ENCODE data around the gene CNIH2. TPM values are rescaled to one million over a fixed set of nuclear protein-coding genes. Genes with fewer than 3 reads are reported as not detected.

Gene CNIH2
- total and polyA plus RNA-seq, 2 of the 13 experiments (the other 11 are each of a cell fraction or from before 2014, with no cell fraction given), result 0.60 to 0.69 TPM

DNA sequence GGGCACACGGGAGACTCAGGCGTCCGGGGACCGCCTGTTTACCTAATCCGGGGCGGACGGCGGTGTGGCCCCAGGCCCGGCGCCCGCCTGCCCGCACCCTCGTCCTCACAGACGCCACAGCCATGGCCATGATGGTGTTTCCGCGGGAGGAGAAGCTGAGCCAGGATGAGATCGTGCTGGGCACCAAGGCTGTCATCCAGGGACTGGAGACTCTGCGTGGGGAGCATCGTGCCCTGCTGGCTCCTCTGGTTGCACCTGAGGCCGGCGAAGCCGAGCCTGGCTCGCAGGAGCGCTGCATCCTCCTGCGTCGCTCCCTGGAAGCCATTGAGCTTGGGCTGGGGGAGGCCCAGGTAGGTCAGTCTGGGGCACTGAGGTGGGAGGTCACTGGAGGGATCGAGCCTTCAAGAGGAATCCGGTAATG lies 19.5 kb upstream of the CNIH2 start:
- FAIRE-seq (no peak), DNase-seq (ENCODE audit: low spot score) (no peak), ATAC-seq (peak; percentile 15)
- intact Hi-C loops (cut with micrococcal nuclease; ENCODE audit: unreplicated experiment), result loop anchor here (1.0 kb wide), 1 partner anchor 36 kb away; no protein-coding TSS in a partner anchor
- peaks cover 18% of the 10 kb centered on the region for H3K4me1 ChIP-seq (ENCODE audit: insufficient read depth, low read length)
- CTCF ChIA-PET (ENCODE audit: low intra/inter-chr PET ratio, low total read pairs), result no interaction called here
- no peaks in the 10 kb centered on the region for H3K9me3 ChIP-seq (ENCODE audit: low read length)
- no peak overlapping the region for H3K27ac ChIP-seq (ENCODE audit: extremely low read length, insufficient read depth, low read length)
- peaks cover 2% of the 10 kb centered on the region for H3K79me2 ChIP-seq (ENCODE audit: insufficient read depth, low read length)
- H4K20me1 ChIP-seq (ENCODE audit: insufficient read depth, low read length), result no peaks in the 10 kb centered on the region
- in situ Hi-C loops (cut with HindIII; ENCODE audit: extremely low pct_ligation_motif_present, low pct_unique_long_range_greater_than_20kb), result no loop called here
- no TSS peak for BruUV-seq (replicated peaks)
- peak overlapping the region; percentile 87 for H3K9ac ChIP-seq (ENCODE audit: insufficient read depth, low read depth, low read length)
- WGBS (ENCODE audit: low lambda C conversion rate), result 19% methylated on average over 9 of the region's 28 CpGs
- peak overlapping the region; percentile 81 to 97 (median 85) for H3K4me3 ChIP-seq (replicated peaks in 1 of 3; ENCODE audit: insufficient read depth in 1 of 3, low read depth in 2 of 3, low read length in 3 of 3)
- peaks cover 4 to 5% of the 10 kb centered on the region in 2 experiments; a peak in 2 of 5 replicates for H3K36me3 ChIP-seq (replicated peaks in 1 of 2; ENCODE audit: control insufficient read depth in 1 of 2, insufficient read depth in 2 of 2, low read length in 2 of 2)
- no peak overlapping the region for H2AFZ ChIP-seq (ENCODE audit: low read length)
- peak overlapping the region; percentile 99 for H3K4me2 ChIP-seq (ENCODE audit: low read depth, low read length)
- POLR2A ChIA-PET, result interaction anchor here (0.9 kb wide), 1 partner anchor 606 kb away, joined by 3 read pairs; no protein-coding TSS in a partner anchor
- H3K27me3 ChIP-seq (ENCODE audit: control insufficient read depth in 1 of 2, insufficient read depth in 2 of 2, low read length in 2 of 2), result no peaks in the 10 kb centered on the region; a peak in 1 of 5 replicates
- 0 out of 2 replicates have a peak, but pooled peaks have one; percentile 3 for TF ChIP-seq CBFB (CRISPR knock-in tag; IDR thresholded peaks at IDR 0.05)
- TF ChIP-seq REL (CRISPR knock-in tag; conservative IDR thresholded peaks at IDR 0.05), result 0 out of 2 replicates have a peak, but pooled peaks have one; percentile 0
- TF ChIP-seq HNF4A (CRISPR knock-in tag; IDR thresholded peaks at IDR 0.05), result 0 out of 2 replicates have a peak, but pooled peaks have one; percentile 1
- TF ChIP-seq, protein P1, sequence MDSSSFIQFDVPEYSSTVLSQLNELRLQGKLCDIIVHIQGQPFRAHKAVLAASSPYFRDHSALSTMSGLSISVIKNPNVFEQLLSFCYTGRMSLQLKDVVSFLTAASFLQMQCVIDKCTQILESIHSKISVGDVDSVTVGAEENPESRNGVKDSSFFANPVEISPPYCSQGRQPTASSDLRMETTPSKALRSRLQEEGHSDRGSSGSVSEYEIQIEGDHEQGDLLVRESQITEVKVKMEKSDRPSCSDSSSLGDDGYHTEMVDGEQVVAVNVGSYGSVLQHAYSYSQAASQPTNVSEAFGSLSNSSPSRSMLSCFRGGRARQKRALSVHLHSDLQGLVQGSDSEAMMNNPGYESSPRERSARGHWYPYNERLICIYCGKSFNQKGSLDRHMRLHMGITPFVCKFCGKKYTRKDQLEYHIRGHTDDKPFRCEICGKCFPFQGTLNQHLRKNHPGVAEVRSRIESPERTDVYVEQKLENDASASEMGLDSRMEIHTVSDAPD (CRISPR knock-in tag; IDR thresholded peaks at IDR 0.05), result no peak
- TF ChIP-seq IKZF4 (CRISPR knock-in tag; IDR thresholded peaks at IDR 0.05; ENCODE audit: borderline replicate concordance, low read depth, not compliant biosample characterization), result peak; percentile 6
- TF ChIP-seq, protein P2, sequence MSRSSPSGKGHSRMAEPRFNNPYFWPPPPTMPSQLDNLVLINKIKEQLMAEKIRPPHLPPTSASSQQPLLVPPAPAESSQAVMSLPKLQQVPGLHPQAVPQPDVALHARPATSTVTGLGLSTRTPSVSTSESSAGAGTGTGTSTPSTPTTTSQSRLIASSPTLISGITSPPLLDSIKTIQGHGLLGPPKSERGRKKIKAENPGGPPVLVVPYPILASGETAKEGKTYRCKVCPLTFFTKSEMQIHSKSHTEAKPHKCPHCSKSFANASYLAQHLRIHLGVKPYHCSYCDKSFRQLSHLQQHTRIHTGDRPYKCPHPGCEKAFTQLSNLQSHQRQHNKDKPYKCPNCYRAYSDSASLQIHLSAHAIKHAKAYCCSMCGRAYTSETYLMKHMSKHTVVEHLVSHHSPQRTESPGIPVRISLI (CRISPR knock-in tag; IDR thresholded peaks at IDR 0.05; ENCODE audit: borderline replicate concordance), result peak; percentile 4; the same call in 1 of the 2 replicates
- peak; percentile 88; the same call in 1 of the 2 replicates for TF ChIP-seq MEIS1 (CRISPR knock-in tag; IDR thresholded peaks at IDR 0.05; ENCODE audit: borderline replicate concordance)
- TF ChIP-seq BCL3 (CRISPR knock-in tag; IDR thresholded peaks at IDR 0.05), result no peak
- peak; percentile 56; the same call in 1 of the 2 replicates for TF ChIP-seq ZNF572 (CRISPR knock-in tag; IDR thresholded peaks at IDR 0.05)
- peak; percentile 62; the same call in 1 of the 2 replicates for TF ChIP-seq ZNF510 (CRISPR knock-in tag; IDR thresholded peaks at IDR 0.05; ENCODE audit: low read depth)
- TF ChIP-seq MIER3 (CRISPR knock-in tag; IDR thresholded peaks at IDR 0.05; ENCODE audit: borderline replicate concordance), result no peak
- TF ChIP-seq ZNF383 (CRISPR knock-in tag; IDR thresholded peaks at IDR 0.05; ENCODE audit: borderline replicate concordance), result 0 out of 2 replicates have a peak, but pooled peaks have one; percentile 50
- 0 out of 2 replicates have a peak, but pooled peaks have one; percentile 40 for TF ChIP-seq ZNF543 (CRISPR knock-in tag; IDR thresholded peaks at IDR 0.05)
- TF ChIP-seq XRCC5 (optimal IDR thresholded peaks at IDR 0.05; ENCODE audit: low read length), result peak; percentile 4
- peak; percentile 28 for TF ChIP-seq MAF1 (CRISPR knock-in tag; IDR thresholded peaks at IDR 0.05; ENCODE audit: borderline replicate concordance)
- no peak for TF ChIP-seq ATF7 (IDR thresholded peaks at IDR 0.05)
- peak; percentile 58; the same call in 1 of the 2 replicates for TF ChIP-seq ATF7 (CRISPR knock-in tag; IDR thresholded peaks at IDR 0.05)
- TF ChIP-seq ZMYM4 (CRISPR knock-in tag; IDR thresholded peaks at IDR 0.05), result 0 out of 2 replicates have a peak, but pooled peaks have one; percentile 1
- TF ChIP-seq ZNF276 (CRISPR knock-in tag; IDR thresholded peaks at IDR 0.05; ENCODE audit: low read depth), result 0 out of 2 replicates have a peak, but pooled peaks have one; percentile 72

Data from HepG2 (cell line).